NCI-H2227 (cell line): ENCODE data around the gene HTATSF1.

Experiments
- DNase-seq: peaks from one replicate; lab custom pipeline; 2025; ENCODE audit not compliant: unreplicated experiment; lab: John Stamatoyannopoulos, UW

HTATSF1 gene

DNA sequence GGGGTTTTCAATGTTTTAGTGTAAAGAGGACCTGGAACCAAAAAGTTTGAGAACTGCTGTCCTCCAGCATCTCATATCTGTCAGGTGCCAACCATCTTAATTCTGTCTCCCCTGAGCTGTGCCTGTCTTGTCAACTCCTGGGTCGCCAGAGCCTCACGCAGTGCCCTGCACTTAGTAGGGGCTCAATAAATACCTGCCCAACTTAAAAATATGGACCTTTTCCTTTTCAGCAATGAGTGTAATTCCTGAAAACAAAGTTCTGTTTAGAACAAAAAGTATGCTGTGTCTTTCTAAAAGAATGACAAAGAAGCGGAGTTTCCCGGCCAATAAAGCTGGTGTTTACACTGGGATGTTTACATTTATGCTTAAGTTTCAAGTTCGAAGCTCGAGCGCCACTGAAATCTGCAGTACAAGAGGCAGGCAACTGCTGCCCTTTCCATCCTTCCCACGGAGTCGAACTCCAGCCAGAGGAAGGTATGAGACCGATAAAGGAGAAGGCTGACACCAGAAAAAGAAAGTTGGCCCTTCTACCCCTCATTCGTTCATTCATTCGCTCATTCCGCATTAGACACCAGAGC, 1.1 kb upstream of the HTATSF1 start:
- no peak for DNase-seq

DNA sequence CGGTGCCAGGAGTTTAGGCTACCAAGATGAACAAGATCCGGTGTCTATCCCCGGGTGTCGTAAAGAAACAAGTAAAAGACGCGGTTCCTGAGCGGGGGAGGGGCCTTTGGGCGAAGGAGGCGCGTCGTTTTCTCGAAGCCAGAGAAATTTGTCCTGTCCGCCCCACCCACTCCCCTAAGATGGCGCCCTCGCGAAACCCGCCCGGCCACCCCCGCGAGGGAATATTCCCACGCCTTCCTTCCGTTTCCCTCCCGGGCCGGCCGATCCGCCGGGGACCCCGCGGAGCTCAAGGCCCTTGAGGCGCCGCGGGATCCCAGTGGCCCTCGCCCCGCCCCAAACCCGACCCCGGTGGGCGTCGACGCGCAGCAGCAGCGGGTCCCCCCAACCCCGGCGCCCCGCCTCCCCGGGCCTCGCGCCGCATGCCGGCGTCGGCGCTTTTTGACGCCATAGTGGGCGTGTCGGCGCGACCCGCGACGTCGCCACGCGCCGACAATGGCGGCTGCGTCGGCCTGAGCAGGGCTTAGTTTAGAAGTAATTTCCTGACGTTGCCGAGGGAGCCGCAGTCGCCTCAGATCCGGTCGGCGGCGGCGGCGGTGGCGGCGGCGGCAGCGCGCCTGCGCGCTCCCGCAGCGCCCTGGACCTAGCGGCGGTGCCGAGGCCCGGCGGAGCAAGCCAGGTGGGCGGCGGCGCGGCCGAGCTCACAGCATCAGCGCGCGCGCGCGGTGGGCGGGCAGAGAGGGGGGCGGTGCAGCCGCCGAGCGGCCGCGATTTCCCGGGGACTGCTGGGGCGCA, 432 bp upstream of the HTATSF1 start:
- DNase-seq: peak; percentile 98

DNA sequence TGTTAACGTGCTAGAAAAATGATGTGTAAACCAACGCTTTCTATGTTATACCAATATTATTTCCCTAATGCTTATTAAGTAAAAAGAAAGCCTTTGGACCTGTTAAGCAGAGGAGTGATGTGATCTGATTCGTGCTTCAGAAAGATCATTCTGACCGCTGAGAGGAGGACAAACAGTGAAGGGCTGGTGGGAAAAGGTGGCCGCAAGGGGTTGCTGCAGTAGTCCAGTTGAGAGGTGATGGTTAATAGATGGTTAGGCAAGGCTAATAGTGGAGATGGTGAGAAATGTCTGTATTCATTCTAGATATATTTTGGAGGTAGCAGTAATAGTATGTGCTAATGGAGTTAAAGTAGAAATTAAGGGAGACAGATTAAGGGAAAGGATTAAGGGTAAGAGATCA, 21.7 kb downstream of the HTATSF1 start:
- DNase-seq: no peak

DNA sequence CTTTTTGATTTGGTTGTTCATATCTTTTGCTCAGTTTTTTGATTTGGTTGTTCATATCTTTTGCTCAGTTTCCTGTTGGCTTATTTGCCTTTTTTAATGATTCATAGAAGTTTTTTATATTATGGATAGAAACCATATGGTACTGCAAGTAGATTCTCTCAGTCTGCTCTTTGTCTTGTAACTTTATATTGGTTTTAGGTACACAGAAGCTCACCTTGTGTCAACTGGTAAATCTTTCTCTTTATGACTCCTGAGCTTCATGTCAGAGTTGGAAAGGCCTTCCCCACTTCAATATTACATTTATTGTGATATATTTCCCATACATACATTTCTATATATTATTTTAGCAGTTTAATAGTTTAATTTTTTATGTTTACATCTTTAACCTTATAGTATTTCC, 26.4 kb downstream of the HTATSF1 start:
- no peak for DNase-seq

DNA sequence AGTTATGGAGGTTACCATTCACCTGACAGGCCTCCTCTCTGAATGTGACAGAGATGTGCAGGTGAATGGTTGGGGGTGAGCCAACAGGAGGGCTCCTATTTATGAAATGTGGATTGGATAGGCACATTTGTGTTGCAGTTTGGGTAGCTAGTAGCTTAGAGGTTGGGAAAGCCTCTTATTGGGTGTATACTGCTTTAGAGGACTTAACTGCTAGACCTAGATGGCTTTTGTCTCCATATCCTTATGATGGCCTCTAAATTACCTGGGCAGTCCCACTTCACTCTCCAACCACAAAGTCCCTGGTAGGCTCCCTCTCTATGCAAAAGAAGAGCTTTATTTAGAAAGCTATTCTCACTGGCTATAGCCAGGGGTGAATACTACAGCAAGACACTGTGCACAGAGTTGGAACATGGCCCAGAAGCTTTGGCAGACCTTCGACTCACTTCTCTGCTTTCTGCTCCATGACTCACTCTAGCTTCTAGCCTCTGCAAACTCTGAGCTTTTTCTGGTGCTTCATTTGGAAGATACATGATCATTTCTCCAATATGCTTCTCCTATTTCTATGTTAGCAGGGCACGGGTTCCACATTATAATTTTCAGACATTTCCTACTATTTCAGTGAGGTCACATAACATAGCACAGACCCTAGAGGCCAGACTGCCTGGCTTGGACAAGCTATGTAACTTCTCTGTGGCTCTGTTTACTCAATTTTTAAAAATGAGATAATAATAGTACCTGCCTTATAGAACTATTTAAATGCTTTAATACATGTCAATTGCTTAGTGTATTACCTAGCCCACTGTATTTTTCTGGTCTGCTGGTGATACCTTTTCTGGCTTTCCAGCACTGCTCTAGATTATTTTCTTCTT, 28.6 kb downstream of the HTATSF1 start:
- no peak for DNase-seq

DNA sequence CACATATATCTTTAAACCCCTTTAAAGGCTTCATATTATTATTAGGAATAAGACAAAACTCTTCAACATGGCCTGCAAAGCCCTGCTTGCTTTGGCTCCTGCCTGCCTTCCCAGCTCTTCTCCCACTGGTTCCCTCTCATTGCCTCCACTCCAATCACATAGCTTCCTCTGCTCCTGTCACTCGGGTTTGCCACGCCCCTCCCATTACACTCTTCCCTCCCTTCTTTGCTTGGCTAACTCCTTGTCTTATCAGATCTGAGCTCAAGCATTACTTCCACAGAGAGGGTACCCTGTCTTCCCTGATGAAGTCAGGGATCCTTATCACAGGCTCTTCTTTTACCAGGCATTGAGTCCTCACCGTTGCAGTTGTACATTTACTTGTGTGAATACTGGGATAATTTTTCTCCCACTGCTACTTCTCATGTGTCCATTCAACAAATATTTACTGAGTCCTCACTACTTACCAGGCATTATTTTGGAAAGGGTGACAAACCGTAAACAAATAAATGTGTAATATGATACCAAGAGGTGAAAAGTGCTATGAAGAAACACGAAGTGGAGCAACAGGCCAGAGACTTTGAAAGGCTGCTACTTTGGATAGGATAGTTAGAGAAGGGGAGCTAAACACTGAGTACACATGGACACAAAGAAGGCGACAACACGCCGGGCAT, 31.4 kb downstream of the HTATSF1 start:
- no peak for DNase-seq

DNA sequence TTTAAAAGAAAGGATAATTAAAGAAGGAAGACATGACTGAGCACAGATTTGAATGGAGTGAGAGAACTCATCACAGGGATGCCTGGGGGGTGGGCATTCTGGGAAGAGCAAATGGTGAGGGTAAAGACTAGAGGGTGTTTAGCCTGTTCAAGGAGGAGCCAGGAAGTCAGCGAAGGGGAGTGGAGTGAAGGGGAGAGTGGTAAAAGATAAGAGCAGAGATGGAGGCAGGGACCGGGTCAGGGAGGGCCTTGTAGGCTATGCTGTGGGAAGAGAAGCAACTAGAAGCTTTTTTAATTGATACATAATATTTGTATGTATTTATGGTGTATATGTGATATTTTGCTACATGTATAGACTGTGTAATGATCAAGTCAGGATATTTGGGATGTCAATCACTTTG, 32.4 kb downstream of the HTATSF1 start:
- no peak for DNase-seq

DNA sequence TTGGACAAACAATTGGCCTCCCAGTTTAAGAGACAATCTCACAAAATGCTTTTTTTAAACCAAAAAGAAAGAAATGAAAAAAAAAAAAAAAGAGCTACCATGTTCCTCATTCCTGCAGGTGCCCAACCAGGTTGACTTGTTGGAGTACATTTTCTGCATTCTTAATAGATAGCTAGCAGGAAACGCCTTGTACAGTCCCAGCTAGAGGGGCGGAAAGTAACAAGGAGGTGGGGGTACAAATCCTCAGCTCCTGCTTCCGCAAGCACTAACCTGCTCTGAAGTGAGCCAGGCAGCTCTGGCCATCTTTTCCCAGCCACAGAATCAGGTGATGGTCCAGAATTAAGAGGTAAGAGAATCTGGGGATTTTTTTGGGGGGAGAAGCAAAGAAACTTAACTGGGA, 34.6 kb downstream of the HTATSF1 start, which contains the start of gene VGLL1:
Gene VGLL1, plus strand, starts transcription at position 265 of the 400 bp plus-strand sequence. CDS start 3,806 bp downstream, outside the sequence.
- no peak for DNase-seq

DNA sequence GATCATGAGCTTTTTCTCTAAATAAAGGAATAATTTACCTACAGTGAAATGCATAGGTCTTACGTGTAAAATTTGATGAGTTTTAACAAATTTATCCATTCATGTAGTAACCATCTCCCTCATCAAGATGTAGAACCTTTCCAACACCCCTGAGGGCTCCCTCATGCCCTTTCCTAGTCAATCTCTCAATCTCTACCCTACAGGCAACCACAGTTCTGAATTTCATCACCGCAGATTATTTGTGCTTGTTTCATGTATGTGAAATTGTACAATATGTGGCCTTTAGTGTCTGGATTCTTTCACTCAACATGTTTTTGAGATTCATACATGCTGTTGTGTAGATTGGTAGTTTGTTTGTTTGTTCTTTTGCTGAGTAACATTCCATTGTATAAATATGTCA, 36.7 kb downstream of the HTATSF1 start:
- no peak for DNase-seq

DNA sequence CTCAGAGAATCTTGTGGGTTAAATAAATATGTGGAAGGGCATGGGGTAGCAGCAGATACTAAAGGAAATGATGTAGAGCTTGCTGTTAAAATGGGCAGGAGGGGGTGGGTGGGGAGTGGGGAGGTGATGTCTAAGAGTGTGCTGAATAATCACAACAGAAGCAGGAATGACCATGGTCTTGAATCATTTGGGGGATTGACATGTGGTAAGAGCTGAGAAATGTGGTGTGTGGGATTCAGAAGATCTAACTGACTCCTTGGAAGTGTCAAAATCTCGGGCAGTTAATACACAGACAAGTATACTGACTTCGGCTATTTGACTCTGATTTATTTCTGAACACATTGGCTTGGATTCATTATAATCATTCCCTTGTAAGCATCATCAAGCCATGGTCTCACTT, 41.4 kb downstream of the HTATSF1 start:
- DNase-seq: no peak

DNA sequence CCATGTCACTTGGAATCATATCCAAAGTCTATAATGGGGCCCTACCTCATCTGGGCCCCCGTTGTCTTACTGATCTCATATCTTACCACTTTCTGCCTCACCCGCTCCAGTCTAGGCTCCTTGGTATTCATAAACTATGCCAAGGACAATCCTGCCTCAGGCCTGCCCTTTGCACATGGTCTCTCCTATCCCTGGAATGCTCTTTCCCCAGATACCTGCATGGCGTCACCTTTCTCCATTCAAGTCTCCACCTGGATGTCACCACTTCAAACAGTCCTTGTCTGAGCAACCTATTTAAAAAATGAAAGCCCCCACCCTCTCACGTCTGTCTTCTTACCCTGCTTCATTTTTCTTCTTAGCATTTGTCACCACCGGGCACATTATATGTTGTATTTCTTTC, 42.8 kb downstream of the HTATSF1 start:
- no peak for DNase-seq

DNA sequence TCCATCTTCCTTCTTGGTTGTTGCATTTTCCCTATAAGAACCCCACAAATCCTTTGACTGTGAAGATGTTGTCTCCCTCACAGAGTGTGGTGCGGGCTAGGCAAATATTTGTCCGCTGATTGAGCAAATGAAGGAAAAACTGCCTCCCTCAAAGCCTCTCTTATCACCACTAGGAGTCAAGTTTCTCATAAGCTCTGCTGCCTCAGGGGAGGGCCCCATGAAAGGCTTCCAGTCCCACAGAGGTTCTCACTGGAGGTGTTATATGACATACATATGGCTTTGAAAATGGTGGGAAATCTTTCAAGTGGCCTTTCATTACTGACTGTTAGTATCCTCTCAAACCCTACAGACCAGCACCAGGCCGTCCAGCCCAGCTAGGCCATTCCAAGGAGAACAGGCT, 43.9 kb downstream of the HTATSF1 start:
- no peak for DNase-seq

DNA sequence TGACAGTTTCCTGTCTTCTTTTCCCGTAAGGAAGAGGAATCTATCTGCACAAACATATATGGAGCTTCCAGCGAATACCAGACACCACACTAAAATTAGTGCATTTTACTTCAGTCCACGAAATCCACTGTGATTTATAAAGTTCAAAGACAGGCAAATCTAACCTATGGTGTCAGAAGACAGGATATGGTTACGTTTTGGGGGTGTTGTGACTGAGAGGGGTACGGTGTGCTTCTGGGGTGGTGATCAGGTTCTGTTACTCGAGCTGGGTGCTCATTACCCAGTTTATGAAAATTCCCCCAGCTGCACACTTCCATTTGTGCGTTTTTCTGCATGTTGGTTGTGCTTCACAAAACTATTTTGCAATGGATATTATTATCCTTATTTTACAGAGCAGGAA, 44.9 kb downstream of the HTATSF1 start:
- DNase-seq: no peak

DNA sequence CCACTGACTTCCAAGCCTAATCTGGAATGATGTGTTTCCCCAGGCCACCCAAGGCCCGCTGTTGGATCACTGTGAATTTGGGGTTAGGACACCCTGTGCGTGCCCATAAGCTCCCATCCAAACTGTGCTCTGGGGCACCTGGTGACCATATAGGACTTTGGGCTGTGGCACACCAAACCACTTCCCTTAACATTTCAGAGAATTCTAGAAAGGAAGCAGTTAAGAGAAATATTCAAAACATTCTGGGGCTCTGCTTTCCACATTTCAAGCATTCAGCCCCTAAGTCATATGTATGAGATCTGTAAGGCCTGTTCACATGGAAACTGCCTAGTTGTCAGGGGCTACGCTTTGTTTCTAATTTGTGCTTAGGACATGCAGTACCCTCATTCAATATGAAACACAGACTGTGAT, 49.0 kb downstream of the HTATSF1 start:
- DNase-seq: no peak

DNA sequence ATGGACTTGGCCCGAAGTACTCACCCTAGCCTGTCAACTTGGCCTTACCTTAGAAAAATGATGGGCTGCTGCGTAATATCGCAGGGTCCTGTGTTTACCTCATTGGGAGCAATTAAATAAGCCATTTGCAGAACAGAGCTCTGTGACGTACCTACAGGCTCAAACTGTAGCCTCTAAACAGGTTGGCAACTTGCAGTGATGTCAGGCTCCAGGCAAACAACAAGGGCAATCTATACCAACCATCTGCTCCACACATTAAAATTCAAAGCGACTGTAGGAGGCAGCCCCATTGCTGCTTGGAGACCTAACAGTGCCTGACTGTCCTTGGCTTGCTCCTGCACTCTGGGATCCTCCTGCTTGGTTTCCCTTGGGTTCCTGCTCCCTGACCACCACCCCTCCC, 51.8 kb downstream of the HTATSF1 start:
- no peak for DNase-seq

DNA sequence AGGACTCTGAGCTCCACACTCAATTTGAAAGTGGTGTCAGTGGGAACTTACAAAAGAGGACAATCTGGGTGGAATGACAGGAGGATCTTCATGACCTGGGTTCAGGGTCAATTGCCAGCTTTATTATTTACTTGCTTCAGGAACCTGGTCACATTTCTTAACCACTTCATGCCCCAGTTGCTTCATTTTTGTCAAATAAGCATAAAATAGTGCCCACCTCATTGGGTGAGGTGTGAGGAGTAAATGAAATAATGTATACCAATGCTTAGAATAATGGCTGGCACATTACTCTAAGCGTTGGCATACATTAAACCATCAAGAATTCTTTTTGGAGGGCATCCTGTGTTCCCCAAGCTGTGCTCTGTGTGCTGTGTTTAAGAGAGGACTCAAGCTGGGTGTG, 54.0 kb downstream of the HTATSF1 start:
- no peak for DNase-seq

DNA sequence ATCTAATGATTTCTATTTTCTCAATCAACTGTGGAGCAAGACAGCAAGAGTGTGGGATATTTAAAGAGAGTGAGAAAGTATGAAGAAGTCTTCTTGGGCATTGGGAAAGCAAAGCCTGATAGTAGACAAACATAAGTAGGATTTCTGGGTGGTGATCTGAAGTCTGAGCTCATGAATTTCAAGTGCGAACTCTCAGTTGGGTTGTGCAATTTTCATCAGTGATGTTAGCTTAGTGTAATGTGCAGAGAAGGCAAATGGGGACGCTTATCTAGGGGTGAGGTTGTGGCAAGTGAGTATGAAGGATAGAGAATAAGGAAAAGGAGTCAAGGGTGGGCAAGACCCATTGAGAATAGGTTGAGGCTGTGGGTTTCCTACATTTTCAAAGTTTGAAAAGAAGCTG, 58.3 kb downstream of the HTATSF1 start:
- DNase-seq: no peak
